HG02938 (cell line): ENCODE data around the gene NAPEPLD.
"Not testable (repeated sequence)": the region's sequence is repeated elsewhere in the genome, so short reads cannot be mapped to it uniquely, and the experiment has no call there.

ENCODE experiments used
- ATAC-seq: cut with Tn5 transposase; IDR thresholded peaks from one replicate; pipeline ENCODE4 v1.9.1; 2021; ENCODE audit warnings: mild to moderate bottlenecking, moderate library complexity; ENCODE audit not compliant: unreplicated experiment

NAPEPLD gene

DNA sequence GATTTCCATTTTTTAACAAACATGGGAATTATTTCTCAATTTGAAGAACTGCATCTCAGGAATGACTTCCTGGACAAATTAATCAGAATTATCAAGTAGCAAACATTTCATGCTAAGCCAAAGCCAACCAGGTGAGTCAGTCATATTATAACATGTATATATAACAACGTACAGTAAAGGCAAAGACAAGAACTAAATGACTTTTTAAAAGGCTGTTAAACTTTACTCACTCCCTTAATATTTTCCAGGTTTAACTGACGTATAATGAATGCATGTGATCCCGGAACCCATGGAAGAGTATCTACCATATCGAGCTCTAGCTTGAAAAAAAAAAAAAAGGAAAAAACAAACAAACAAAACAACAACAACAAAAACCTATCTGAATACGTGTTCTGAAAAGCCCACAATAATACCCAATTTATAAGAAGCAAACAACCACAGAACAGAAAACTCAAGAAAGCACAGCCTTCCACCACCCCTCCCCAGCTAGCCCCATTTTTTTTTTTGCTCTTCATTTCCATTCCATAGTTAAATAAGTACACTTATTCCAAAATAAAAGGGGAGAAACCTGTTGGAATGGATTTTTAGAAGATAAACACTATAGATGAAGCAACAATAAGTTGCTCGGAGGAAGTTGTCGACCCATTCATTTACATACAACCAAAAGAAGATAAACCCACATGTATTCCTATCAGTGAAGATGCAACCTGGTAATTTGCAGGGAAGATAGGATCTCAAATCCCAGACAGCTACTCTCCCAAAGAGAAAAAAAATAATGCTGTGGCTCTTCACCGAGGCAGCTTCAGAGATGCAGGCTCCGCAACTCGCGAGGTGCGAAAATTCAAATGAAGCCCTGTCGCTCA lies 537 bp downstream of the NAPEPLD start:
- peak; percentile 51 for ATAC-seq

DNA sequence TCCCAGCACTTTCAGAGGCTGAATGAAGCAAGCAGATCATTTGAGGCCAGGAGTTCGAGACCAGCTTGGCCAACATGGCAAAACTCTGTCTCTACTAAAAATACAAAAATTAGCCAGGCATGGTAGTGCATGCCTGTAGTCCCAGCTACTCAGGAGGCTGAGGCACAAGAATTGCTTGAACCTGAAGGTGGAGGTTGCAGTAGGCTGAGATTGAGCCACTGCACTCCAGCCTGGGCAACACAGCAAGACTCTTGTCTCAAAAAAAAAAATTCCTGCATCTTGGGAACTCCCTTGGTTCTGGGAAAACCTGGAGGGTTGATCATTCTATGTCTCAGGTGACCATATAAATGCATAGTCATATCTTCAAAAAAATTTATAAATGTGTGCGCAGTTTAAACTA lies 4.1 kb downstream of the NAPEPLD start:
- not testable (repeated sequence) for ATAC-seq

DNA sequence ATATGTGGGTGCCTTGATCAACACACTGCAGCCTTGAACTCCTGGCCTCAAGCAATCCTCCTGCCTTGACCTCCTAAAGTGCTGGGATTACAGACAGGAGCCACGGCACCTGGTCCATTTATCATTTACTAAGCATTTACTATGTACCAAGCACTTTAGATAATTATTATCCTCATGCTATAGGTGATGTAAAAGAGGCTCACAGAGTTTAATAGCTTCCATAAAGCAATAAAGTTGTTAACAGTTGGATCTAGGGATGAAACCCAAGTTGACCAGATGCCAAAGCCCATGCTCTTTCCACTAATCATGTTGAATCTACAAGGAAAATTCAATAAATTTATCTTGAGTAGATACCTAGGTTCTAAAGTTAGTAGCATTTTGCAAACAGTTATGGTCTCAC lies 5.0 kb downstream of the NAPEPLD start:
- ATAC-seq = no peak

DNA sequence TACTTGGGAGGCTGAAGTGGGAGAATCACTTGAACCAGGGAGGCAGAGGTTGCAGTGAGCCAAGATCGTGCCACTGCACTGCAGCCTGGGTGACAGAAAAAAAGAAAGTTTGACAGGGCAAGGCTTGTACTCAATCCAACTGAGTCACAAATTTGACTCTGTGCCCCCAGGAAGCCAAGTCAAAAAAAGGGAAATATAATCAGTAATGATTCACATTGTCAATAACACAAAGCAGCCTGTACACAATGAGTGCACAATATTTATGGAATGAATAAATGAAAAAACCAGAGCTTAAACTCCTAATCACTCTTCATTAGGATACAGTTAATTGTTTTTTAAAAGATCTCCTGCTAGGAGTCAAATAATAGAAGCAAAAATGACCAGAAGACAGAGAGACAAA lies 6.4 kb downstream of the NAPEPLD start:
- no peak for ATAC-seq

DNA sequence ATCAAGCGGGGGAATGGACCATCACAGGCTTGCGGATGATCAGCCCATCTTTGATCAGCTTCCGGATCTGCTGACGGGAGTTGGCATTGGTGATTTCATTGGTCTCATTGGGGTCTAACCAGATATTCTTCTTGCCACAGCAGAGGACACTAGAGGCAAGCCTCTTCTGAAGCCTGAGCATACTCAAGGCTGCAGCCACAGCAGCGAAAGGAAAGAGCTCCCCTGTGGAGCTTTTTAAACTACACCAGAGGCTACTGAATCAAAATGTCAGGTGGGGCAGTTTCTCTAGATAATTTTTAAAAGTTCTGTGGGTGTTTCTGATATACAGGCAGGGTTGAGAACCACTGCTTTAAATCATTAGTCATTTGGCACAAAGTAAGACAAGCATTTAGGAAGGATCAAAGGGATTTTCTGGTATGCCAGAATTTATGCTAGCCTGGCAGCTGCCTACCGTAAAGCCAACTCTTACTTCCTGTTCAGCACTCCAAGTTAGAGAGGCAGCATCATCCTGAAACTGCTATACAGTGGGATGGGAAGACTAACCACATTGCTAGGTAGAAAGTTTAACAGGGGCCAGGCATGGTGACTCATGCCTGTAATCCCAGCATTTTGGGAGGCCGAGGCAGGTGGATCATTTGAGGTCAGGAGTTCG lies 7.0 kb downstream of the NAPEPLD start:
- no peak for ATAC-seq

DNA sequence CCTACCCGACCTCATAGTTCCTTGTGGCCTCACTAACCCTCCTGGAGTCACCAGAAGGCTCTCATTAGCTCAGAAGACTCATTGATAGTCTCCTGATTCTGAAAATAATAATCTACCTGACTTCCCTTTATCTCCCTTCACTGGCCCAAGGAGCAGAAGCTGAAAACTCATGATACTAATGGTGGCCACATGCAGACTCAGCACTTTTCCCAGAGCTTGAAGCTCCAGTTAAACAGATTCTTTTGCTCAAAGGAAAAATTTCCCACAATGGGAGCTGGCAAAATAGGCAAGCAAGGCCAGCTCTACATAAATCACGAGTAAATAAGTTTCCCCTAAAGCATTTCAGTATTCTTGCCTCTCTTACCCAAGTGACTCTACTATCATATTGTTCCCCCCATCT lies 8.2 kb downstream of the NAPEPLD start:
- ATAC-seq = no peak

DNA sequence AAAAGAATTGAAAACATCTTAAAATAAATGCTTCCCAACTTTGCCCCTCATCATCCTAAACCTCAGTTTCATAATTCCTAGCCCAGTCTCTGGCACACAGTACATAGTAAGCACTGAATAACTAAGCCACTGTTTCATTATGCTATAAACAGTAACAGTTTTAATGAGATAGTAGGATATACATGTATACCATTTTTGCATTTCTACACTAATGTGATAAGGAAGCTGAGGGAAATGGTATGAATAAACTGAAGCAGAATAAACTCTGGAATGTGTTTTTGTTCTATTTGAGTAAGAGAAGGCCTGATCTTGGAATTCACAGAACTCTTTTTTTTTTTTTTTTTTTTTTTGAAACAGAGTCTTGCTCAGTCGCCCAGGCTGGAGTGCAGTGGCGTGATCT lies 8.8 kb downstream of the NAPEPLD start:
- no peak for ATAC-seq

DNA sequence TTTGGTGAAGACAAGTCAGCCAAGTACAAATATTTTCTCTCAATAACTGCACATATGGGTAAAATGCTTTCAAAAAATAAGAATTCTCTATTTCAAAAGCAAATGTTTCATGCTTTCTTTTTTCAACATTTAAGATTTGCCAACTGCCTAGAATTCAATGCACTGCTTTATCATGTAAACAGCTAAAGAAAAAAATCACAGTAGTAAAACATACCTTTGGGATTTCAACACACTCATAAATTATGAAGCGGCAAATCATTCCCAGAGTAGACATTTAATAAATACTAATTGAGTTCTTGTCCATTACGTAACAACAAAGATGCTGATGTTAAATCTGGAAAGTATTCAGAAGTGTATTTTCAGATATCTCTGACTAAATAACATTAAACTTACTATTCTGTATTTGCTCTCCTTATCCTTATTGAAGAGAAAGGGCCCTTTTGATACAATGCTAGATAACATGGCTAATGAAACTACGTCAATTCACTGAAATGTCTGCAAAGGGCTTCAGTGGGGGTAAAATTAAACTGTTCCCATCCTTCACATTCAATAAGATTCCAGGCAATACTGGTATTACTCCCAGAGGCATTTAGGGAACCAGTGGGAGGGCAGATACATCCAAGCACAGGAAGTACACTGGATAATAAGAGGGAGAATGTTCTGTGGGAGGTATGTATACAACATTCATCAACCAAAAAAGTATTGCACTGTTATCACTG lies 13.9 kb downstream of the NAPEPLD start:
- no peak for ATAC-seq

DNA sequence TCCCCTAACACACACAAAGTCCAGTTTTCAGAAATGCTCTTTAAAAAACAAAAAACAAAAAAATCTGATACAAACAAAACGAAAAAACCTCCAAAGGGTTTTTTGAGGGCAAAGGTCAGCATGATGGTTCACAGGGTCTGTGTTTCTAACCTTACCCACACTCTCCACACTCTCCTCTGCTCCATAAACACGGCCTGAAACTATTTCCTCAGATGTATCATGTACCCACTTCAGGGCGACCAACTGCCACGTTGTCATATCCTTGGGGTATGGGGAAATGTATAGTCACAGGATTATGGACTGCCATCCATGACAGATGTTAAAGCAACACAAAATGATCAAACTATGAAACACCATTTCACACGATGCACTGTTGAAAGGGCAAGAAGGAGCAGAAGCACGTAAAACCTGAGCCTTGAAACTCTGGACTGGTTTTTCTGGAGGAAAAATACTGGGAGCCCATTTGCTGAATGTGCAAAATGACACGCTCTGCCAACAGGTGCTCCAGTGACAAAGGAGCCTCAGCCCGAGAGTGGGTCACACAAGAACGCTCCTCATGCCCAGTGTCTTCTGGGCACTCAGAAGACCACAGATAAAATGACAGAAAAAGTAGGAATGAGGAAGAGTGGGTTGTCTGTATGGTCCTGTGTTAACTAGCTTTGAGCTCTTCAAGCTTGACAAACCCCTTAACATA lies 15.8 kb downstream of the NAPEPLD start:
- ATAC-seq = no peak

DNA sequence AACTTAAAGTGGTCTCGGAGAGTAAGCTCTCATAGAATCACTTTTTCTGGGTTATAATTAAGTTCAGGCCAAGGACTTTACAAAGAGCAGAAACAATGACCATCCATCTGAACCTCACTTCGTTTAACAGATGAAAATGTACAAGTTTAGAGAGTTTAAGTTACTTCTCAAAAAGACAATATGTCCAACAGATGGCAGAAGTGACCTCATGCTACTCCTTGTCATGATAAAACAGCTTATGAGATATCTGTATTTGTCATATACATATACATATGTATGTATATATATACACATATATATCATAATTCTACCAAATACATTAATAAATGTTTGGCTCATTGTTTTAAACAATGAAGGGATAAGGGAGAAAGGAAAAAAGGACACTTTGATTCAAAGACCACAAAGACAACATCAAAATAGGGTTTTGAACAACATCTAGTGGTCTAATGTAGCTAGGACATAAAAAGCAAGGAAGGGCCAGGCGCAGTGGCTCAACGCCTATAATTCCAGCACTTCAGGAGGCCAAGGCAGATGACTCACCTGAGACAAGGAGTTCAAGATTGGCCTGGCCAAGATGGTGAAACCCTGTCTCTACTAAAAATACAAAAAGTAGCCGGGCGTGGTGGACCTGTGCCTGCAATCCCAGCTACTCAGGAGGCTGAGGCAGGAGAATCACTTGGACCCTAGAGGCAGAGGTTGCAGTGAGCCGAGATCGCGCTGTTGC lies 17.8 kb downstream of the NAPEPLD start:
- no peak for ATAC-seq

DNA sequence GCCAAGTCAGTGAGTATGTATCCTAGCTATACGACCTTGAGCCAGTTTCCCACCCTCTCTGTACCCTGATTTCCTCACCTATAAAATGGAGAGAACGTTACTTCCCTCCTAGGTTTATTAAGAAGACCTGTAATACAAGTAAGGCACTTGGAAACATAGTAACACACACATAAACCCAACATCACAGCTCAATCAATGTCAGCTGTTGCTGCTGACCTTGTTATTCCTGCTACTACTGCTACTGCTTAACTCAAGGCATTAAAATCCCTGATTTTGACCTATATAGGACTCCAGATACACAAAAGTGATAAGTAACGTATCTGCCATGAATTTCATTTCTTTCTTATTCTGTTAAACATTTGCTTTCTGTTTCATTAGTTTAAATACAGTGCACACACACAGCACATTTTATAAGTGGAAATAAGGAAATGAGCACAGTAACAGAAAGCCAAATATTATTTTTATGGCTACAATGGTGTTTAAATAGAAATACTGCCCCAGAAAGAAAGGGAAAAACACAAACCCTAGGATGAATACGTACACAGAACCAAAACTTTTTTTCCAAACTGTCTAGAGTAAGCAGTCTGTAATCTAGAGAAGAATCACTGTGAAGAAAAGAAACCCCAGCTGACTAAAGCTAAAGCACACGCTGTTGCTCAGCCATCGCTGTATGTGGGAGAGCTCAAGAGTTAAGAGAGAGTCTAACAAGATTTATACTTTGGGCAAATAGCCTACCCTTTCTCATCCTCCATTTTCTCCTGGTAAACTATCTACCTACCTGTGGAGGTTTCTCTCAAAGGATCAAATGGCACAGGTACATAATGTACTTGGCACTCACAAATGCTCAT lies 19.0 kb downstream of the NAPEPLD start:
- ATAC-seq = no peak

DNA sequence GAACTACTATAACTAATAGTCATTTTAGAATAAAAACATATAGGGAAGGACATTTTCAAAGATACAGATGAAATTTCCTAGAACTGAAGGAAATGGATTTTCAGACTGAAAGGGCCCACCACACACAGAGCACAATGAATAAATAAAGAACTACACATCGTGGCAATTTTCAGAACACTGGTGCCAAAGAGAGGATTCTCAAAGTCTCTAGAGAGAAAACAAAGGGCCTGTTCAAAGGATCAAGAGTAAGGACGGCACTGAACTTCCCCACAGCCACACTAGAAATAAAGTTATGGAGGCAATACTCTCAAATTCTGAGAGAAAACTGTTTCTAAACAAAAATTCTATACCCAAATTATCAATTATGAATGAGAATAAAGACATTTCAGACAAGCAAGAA lies 21.9 kb downstream of the NAPEPLD start:
- no peak for ATAC-seq

DNA sequence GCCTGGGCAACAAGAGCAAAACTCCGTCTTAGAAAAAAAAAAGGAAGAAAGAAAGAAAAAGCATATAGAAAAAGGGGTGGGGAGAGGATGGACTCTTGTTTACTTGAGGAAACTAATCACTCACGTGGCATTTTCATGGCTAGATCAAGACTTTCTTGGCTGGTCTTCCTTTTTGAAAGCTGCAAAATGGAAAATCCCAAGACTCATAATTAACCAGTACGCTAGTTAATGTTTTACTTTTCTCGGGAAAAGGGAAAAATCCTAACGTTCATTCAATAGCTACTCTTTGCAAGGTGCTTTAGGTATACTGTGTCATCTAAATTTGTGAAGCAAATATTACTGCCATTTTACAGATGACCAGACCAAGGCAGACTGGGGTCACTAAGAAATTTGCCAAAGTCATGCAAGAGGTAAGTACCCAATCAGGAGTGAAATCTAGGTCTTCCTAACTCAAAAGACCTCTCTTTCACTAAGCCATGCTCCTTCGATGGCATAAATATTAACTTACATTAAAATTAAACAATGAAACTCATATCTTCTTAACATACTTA lies 24.4 kb downstream of the NAPEPLD start:
- no peak for ATAC-seq

DNA sequence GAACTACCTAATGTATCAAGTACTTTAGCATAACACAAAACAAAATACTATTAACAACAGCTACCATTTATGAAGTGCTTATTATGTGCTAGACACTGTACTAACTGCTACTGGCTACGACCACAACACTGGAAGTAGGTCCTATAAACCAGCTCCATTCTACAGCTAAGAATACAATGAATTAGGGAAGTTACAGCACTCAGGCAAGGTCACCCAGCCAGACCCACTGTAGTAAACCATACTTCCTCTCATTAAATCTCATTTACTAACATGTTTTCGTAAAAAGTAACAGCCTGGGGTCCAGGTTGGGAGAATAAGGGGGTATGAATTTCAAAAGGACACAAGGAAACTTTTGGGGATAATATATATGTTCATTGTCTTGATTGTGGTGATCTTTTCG lies 25.4 kb downstream of the NAPEPLD start:
- no peak for ATAC-seq

DNA sequence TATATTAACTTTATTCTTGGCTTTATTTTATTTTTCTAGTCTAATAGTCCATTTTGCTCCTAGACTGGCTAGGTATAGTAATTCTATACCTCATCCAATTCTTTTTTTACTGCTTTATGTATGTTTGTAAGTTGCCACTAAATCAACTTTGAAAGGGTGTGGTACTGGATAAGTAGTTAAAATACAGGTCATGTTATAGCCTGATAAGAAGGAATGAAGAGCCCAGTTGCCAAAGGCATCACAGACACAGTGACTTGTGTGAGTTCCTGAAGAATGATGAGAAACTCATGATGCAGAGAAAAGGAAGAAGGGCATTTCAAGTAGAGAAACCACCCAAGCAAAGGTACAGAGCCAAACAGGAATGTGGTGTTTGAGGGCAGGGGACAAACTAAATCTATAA lies 27.3 kb downstream of the NAPEPLD start:
- no peak for ATAC-seq

DNA sequence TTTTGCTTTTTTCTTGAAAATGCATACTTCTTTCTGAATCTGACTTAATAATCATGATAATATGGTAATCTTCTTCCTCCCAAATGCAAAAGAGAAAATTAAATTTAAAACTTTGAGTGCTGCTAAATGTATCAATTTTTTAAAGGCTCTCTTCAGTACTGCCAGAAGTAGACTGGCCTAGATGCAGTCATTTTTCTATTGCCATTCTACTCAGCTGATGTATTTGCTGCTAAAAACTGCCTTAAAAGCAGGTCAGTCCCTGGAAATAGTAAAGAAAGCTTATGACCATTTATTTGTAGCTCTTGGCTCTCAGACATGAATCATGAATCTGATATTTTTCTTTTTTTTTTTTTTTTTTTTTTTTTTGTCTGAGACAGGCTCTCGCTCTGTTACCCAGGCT lies 28.5 kb downstream of the NAPEPLD start:
- ATAC-seq = no peak

DNA sequence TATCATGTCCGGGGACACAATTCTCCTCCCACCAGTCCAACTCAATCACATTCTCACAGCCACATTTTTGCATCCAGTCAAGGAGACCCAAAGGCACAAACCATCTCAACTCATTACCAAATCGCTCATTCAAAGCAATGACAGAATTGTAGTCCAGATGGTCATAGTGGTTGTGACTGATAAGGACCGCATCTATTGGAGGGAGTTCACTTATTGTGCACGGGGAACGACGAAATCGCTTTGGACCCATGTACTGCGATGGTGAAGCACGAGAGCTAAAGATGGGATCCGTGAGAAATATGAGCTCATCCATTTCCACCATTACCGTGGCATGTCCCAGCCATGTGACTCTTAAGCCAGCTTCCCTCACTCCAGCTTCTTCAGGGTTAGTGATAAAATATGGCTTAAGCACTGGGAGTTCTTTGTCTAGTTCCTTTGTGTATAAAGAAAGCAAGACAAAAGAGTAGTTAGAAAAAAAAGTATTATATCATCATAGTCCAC lies 29.1 kb downstream of the NAPEPLD start:
- no peak for ATAC-seq

DNA sequence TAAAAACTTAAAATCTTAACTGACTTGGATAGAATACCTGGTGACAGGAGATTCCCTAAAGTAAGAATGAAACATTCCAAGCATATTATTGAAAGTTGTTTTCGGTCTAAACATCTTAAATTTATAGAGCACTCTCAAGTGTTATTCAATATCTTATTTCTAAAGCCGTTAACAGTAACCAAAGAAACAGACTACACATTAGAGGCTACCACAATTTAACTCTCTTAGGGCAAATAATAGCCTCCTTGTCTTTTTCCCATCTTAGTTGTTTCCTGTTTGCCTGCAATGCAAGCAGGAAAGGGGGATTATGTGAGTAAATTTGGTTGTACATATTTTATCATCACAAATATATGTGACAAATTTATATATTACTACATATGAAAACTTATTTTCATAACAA lies 31.4 kb downstream of the NAPEPLD start:
- no peak for ATAC-seq

DNA sequence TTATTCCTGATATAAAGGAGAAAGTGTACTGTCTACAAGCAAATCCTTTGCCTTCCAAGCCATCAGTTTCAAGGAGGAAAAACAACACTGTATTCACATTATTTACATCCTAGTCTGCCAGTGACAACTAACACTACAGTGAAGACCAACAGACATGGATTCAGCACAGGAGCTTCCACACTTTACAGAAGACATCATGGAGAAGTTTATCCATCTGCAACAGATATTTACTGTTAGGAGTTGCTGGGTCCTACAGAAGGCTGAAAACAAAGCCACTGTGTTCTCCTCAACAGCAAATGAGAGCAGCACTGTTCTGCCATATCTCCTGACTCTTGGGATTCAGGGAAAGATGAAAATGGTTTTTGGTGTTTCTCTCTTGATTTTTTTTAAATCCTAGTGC lies 31.9 kb downstream of the NAPEPLD start:
- ATAC-seq = no peak
